IPS DF 4.7 (cell line): ENCODE measurements around the gene C17orf100.

ENCODE experiments used
- DNase-seq: peaks from one replicate; pipeline ENCODE4 v3.0.0-alpha.2; 2013; ENCODE audit warnings: low spot score; ENCODE audit errors: extremely low read depth

C17orf100 gene

GRCh38 chr17:6669479-6670212 lies 18.1 kb downstream of the C17orf100 start:
- no peak for DNase-seq

DNA sequence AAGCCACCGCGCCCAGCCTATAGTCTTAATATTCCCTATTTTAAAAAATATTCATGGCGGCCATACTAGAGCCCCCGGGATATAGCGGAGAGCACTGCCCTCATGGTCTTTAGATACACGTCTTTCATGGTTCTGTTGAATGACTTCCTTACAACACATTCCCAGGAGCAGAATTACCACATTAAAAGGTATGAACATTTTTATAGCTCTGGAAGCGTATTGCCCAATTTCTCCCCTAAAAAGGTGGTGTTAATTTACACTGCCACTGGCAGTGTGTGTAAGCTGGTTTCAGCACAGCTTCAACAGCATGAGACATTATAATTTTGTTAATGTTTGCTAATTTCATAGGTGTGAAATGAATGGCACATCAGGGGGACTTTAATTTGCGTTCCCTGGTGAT lies 19.0 kb downstream of the C17orf100 start:
- no peak for DNase-seq

DNA sequence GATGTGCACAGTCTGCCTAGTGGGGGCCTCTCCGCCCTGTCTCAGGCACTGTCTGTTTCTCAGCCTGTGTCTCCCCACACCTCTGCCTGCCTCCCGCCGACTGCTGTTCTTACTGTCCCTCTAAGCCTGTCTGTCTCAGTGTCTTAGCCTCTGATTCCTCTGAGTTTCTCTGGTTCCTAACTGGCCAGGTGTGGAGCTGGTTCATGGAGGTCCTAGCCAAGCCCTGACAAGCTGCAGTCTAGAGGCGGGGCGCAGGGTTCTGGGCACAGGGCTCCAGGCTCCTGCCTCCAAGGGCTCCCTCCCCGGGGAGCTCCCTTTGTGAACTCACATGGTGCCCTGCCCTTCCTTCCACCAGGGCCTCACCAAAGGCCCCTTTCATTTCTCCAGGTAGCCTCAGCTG lies 19.4 kb downstream of the C17orf100 start:
- no peak for DNase-seq

DNA sequence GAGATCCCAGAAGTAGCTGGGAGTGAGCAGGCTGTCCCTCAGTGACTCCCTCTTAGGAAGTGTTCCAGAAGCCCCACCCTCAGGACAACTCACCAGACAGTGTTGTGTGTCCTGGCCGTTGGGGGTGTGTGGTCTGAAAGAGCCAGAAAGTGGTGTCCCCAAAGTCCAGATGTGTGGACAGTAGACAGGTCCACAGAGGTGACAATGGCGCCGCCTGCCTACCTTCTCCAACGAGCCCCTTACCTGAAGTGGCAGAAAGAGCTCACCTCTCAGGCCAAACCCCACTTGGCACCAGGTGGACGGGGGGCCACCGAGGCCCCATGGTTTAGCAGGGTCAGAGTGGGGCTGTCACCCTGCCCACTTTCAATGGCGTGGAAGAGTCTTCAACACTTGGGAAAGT lies 19.9 kb downstream of the C17orf100 start:
- no peak for DNase-seq

DNA sequence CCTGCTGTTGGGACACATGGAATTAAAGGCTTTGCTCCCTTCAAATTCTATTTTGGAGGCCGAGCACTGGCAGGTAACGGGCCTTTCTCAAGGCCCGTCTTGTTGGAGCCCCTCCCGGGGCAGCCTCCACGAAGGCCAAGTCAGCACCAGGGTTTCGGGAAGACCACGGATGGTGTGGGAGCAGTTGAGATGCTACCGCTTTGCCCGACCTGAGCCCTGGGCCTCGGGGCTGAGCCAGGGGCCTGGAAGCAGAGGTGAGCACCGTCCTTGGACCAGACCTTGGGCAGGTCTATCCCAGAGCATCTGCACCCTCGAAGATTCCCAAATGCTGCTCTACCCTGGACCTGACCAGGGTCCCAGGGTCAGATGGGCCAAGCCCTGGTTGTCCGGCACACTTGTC lies 23.0 kb downstream of the C17orf100 start:
- no peak for DNase-seq

DNA sequence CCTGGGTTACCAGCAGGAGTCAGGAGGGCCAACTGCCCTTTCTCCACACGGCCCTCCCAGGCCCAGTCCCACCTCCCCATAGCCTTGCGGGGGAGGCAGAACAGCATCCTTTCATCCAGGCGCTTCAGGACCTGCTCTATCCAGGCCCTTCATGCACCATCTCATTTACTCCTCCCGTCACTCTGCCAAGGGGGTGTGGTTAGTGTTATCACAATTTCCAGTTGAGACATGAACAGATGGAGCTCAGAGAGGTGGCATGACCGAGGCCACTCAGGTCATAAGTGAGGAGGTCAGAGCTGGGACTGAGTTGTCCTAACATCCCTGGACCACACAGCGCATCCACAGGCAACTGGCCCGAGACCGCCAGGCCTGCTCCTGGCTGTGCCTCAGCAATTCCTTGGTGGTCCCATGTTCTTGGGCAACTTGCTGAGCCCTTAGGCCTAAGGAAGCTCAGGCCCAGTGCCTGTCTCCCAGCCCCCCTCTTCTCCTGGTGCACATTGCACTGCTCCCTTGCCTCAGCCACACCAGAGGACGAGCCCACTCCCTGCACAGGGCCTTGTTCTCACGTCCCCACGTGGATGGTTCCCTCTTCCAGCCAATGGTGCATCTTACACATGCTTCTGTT lies 23.8 kb downstream of the C17orf100 start:
- no peak for DNase-seq

DNA sequence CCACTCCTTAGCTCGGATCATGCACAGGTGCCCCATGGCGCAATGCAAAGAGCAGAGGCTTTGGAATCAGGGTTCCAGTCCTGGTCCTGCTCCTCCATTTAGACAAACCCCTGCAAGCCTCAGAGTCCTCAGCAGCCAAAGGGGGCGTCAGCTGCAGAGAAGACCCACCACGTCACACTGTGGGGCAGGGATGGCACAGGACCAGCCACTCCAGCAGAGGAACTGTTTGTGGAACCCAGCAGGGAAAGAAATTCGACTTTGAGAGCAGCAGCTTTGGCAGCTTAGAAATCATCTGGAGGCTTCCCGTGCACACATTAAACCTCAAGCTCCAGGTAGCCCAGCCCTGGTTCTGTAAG lies 25.2 kb downstream of the C17orf100 start:
- no peak for DNase-seq

GRCh38 chr17:6677158-6677831 lies 25.7 kb downstream of the C17orf100 start:
- no peak for DNase-seq

GRCh38 chr17:6677946-6678345 lies 26.4 kb downstream of the C17orf100 start:
- DNase-seq, result no peak

- DNase-seq, result no peak
Observed at GRCh38 chr17:6679241-6679640, 27.7 kb downstream of the C17orf100 start.

GRCh38 chr17:6681176-6681575 lies 29.6 kb downstream of the C17orf100 start:
- DNase-seq, result no peak

- no peak for DNase-seq
Observed at GRCh38 chr17:6681671-6682070, 30.1 kb downstream of the C17orf100 start.

GRCh38 chr17:6682339-6682738 lies 30.8 kb downstream of the C17orf100 start:
- no peak for DNase-seq

DNA sequence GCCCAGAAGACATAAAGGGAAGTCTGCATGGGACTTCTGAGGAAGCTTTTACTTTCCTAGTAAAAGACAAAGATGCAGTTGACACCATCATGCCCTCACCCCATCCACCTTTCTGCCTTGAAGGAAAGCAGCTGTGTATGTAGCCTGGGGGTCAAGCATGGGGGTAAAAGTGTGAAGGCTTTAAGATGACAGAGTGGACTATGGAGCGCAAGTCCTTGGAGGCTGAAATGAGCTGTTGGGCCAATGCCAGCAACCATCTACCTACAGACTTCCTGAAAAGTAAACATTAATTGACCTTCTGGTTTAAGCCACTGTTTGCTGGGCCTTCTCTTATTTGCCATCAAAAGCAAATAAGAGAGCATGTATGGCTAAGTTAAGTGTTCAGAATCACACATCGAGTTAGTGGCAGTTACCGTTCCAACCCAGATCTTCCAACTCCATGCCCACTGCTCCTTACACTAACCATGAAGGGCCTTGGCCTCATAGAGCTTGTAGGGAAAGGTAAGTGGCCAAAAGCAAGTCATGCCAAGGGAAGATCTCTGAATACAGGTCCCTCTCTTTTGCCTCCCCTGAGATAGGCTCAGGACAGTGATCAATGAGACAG lies 31.6 kb downstream of the C17orf100 start:
- no peak for DNase-seq

DNA sequence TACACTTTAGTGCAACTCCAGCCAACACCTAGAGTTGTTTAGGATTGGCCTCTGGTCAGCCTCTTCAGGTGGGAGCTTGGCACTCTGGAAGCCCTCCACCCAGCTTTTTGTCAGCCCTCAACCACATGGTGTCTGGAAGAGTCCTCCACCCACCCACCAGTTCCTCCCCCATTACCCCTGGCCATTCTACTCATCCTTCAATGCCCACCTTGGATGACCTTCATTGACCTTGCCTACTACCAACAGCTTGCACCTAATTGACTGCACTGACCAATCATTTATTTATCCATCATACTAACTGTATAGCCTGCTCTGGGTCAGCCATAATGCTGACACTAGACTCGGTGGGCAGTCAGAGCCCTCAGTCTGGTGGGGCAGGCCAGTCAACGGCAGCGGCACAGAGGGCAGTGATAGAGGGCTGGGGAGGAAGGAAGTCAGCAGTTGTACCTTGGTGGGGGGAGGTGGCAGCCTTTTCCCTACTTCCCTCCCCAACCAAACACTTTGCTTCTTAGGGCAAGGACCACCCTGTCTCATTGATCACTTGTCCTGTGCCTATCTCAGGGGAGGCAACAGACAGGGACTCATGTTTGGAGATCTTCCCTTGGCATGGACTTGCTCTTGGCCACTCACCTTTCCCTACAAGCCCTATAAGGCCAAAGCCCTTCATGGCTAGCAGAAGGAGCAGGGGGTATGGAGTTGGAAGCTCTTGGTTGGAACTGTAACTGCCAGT lies 32.3 kb downstream of the C17orf100 start:
- DNase-seq, result no peak

GRCh38 chr17:6684460-6684783 lies 32.9 kb downstream of the C17orf100 start:
- no peak for DNase-seq

DNA sequence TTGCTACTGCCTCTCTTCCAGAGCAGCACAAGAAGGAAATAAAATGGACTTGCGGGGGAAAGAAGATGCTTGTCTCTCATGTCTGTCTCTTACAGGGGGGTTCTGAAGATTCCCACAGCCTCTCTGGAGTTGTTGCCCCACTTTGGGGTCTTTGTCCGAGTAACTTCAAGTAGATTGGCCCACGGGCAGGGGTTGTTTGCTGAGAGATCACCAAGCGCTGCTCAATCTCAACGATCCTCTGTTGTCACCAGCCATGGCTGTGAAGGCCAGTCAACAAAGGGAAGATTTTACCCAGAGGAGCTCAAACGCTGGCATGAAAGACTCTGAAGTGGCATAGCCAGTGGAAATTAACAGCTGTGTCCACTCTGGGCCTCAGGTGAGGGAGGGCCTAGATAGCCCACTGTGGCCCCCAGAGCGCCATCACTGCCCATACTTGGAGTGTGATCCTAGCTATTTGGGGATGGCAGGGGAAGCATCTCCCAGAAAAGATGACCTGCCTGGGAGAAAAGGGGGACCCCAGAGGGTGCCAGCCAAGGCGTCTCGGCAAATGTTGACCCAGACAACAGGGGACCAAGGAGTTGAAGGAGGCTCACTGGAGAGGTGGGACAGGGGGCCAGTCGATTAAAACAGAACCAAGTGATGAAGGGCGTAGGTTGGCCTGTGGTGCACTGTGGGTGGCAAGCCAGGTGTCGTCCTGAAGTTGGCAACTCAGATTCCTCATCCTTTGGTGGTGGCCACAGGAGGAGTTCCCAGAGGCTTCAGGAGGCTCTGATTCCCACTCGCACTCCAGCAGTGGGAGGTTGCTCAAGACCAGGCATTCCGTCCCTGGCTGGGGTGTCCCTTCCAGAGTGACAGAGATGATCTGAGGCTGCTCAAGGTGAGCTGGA lies 33.6 kb downstream of the C17orf100 start:
- DNase-seq, result no peak

DNA sequence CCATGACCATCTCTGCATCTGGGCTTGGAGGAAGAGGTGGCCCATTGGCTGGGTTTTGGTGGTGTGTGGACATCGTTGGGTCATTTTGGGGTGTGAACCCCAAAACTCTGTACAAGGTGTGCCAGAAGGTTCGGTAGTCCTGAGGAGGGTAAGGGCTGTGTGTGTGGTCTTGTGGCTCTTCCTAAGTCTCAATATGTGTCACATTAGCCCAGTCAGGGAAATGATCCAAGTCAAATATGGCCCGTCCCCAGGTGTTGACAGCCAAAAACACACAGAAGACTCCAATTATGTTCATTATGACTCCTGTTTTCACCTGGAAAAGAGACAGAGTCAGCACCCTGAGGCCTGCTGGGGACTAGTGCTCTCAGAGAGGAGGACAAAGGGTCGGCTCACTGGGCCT lies 34.5 kb downstream of the C17orf100 start:
- DNase-seq, result no peak

DNA sequence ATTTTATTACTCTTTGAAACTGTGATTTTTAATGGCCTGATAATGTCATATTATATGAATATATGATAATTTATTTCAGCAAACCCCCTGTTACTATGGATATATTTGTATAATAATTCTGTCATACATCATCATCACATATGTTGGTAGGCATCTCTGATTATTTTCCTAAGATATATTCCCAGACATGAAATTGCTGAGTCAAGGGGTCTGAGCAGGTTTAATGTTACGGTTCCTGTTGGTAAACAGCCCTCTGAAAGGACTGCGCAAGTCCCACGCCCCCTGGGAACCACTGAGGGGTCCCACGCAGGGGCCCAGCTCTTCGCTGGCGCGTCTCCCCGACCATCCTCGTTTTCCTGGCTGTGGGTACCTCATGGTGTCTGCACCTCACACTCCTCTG lies 37.4 kb downstream of the C17orf100 start:
- no peak for DNase-seq

DNA sequence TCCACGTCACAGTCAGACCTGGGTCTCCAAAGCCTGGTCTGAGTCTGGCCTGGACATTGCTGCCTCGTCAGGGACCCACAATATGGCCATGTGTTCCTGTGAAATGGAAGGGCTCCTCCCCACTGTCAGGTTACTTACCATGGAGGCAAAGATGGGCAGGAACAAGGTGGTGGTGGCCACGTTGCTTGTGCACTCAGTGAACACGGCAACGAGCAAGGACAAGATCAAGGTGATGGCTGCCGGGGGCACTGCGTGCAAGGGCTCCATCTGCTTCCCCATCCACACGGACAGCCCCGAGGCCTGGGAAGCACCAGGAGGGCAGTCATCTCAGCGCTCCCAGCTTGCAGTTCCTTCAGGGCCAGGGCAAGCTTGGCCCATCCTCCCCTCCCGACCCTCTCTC lies 39.1 kb downstream of the C17orf100 start:
- DNase-seq, result no peak

DNA sequence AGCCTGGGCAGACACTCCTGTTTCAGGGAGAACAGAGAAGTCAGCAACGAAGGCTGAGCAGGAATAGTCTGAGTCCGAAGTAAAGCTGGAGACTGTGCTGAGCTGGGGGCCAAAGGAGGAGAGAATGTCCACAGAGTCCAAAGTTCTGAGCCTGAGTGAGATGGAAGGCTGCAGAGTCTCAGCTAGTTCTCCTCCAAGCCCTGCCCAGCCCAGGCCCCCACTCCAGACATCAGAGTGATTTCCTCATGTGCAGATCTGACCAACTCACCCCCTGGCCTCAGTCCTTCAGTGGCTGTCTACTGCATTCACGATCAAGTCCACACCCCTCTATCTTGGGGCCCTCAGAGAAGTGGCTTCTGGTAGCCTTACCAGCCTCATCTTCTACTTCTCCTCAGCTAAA lies 40.0 kb downstream of the C17orf100 start:
- DNase-seq, result no peak
